MM.1S (cell line): ENCODE measurements around the gene LRRC34.

Experiments used
- EZH2 ChIP-seq: fragments of 300-600 bp; sonication (generic); optimal IDR thresholded peaks from 2 replicates; pipeline ENCODE3; 2017; ENCODE audit warnings: low read depth, mild to moderate bottlenecking, antibody characterized with exemption, low read length, mixed read lengths
- EZH2phosphoT487 ChIP-seq: fragments of 300-600 bp; sonication (generic); IDR thresholded peaks from 2 replicates; pipeline ENCODE4 v1.6.1; 2018; ENCODE audit warnings: antibody characterized with exemption, low read length
- TF ChIP-seq, protein P1 (sequence below): fragments of 300-600 bp; sonication (generic); IDR thresholded peaks from 2 replicates; pipeline ENCODE4 v1.5.1; 2016; ENCODE audit warnings: antibody characterized with exemption, low read length, mixed read lengths

DNA sequence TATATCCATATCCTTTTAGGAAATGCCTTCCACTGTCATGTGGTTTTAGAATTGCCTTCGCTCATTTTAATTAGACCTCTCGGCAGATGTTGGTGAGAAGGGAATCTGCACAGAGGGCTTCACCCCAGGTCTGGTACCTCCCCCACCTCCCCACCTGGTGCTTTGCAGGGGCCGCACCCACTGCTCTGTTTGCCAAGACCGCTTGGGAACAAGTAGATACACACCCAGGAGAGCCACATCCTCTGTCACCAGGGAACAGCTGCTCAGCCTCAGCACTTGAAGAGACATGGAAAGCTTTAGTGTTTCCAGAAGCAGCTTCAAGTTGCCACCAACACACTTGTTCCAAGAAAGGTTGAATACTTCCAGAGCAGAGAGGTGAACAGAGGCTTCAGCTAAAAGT, 35.2 kb upstream of the LRRC34 start:
- TF ChIP-seq EZH2phosphoT487 (no peak), EZH2 (no peak)
- TF ChIP-seq, protein P1, sequence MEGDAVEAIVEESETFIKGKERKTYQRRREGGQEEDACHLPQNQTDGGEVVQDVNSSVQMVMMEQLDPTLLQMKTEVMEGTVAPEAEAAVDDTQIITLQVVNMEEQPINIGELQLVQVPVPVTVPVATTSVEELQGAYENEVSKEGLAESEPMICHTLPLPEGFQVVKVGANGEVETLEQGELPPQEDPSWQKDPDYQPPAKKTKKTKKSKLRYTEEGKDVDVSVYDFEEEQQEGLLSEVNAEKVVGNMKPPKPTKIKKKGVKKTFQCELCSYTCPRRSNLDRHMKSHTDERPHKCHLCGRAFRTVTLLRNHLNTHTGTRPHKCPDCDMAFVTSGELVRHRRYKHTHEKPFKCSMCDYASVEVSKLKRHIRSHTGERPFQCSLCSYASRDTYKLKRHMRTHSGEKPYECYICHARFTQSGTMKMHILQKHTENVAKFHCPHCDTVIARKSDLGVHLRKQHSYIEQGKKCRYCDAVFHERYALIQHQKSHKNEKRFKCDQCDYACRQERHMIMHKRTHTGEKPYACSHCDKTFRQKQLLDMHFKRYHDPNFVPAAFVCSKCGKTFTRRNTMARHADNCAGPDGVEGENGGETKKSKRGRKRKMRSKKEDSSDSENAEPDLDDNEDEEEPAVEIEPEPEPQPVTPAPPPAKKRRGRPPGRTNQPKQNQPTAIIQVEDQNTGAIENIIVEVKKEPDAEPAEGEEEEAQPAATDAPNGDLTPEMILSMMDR, result no peak
